HepG2 (cell line): ENCODE data around the gene UCMA. TPM values are rescaled to one million over a fixed set of nuclear protein-coding genes. Genes with fewer than 3 reads are reported as not detected.

ENCODE experiments used
- ATAC-seq: fragments of 200-7000 bp; cut with Tn5 transposase; 3 replicates; pipeline ENCODE4 v1.9.1; 2020; ENCODE audit warnings: mild to moderate bottlenecking, moderate library complexity
- BruUV-seq: library from RNA; stranded (reverse); fragments of 400-500 nt; replicated peaks from 2 replicates; lab custom pipeline; 2021; lab: Mats Ljungman, UMichigan
- CTCF ChIA-PET: fragments of 300-600 bp; formaldehyde crosslinking; extraction: SDS; loops from one replicate; lab custom pipeline; 2021; ENCODE audit warnings: low total read pairs, inconsistent platforms, low intra/inter-chr PET ratio; lab: Yijun Ruan, JAX
- POLR2A ChIA-PET: fragments of 350-600 bp; sonication (Branson Sonifier 250); formaldehyde crosslinking; loops from one replicate; lab custom pipeline; 2020; ENCODE audit warnings: antibody characterized with exemption, inconsistent platforms; lab: Yijun Ruan, JAX
- DNase-seq: peaks from one replicate; pipeline ENCODE4 v3.0.0-alpha.2; 2015; ENCODE audit warnings: low spot score
- FAIRE-seq: peaks from 3 replicates; lab custom pipeline; 2011; peaks lifted over from hg19 to GRCh38; lab: Jason Lieb, UNC
- H2AFZ ChIP-seq: one replicate; pipeline ENCODE4 v1.6.1; 2011; ENCODE audit warnings: low read length, inconsistent platforms
- H3K27ac ChIP-seq: fragments of 300-600 bp; 3 replicates; pipeline ENCODE4 v1.8.0; 2011; ENCODE audit warnings: mixed run types, mild to moderate bottlenecking, mixed read lengths, low read length, inconsistent platforms; ENCODE audit not compliant: insufficient read depth; ENCODE audit errors: extremely low read length
- H3K27me3 ChIP-seq, 2 experiments: fragments of 200-600 bp in 1 of 2; 2 replicates in 1 of 2; 3 replicates in 1 of 2; pipeline versions ENCODE4 v1.6.0 to v1.8.0; 2011; ENCODE audit warnings: low read length in 2 of 2, mild to moderate bottlenecking in 2 of 2, moderate library complexity in 2 of 2, inconsistent platforms in 1 of 2; ENCODE audit not compliant: insufficient read depth in 2 of 2, control insufficient read depth in 1 of 2
- H3K36me3 ChIP-seq, 2 experiments: fragments of 200-600 bp in 1 of 2; replicated peaks in 1 of 2; 2 replicates in 1 of 2; 3 replicates in 1 of 2; pipeline versions ENCODE4 v1.5.1 to v1.8.0; 2011; ENCODE audit warnings: low read length in 2 of 2, inconsistent platforms in 1 of 2; ENCODE audit not compliant: insufficient read depth in 2 of 2, control insufficient read depth in 1 of 2
- H3K4me1 ChIP-seq: 2 replicates; pipeline ENCODE4 v1.5.1; 2012; ENCODE audit warnings: low read length, inconsistent platforms; ENCODE audit not compliant: insufficient read depth
- H3K4me2 ChIP-seq: 2 replicates; pipeline ENCODE4 v1.6.0; 2011; ENCODE audit warnings: low read depth, low read length, inconsistent platforms
- H3K4me3 ChIP-seq, 3 experiments: fragments of 200-600 bp in 1 of 3; sonication (generic), shearing (Covaris generic) in 1 of 3; replicated peaks in 1 of 3; 2 replicates each; pipeline ENCODE4 v1.5.1; 2011 to 2016; ENCODE audit warnings: low read length in 3 of 3, inconsistent platforms in 2 of 3, low read depth in 2 of 3, mild to moderate bottlenecking in 2 of 3, control low read depth in 1 of 3, mixed read lengths in 1 of 3; ENCODE audit not compliant: insufficient read depth in 1 of 3
- H3K79me2 ChIP-seq: one replicate; pipeline ENCODE4 v1.6.1; 2011; ENCODE audit warnings: low read length, inconsistent platforms; ENCODE audit not compliant: insufficient read depth
- H3K9ac ChIP-seq: 2 replicates; pipeline ENCODE4 v1.6.0; 2011; ENCODE audit warnings: mild to moderate bottlenecking, low read depth, low read length, inconsistent platforms; ENCODE audit not compliant: insufficient read depth
- H3K9me3 ChIP-seq: 2 replicates; pipeline ENCODE4 v1.5.1; 2012; ENCODE audit warnings: mild to moderate bottlenecking, low read length
- H4K20me1 ChIP-seq: 2 replicates; pipeline ENCODE4 v1.6.0; 2011; ENCODE audit warnings: inconsistent platforms, mild to moderate bottlenecking, low read length, moderate library complexity; ENCODE audit not compliant: insufficient read depth
- ATF5 ChIP-seq: sonication (generic); formaldehyde crosslinking; IDR thresholded peaks from 2 replicates; pipeline ENCODE4 v1.4.0; 2020; ENCODE audit warnings: mild to moderate bottlenecking, low read depth, missing genetic modification reagents
- CEBPB ChIP-seq: IDR thresholded peaks from 2 replicates; pipeline ENCODE4 v1.6.1; 2011; ENCODE audit warnings: low read depth, low read length, improper control_type of control experiment, borderline replicate concordance
- DMTF1 ChIP-seq: sonication (generic); formaldehyde crosslinking; IDR thresholded peaks from 2 replicates; pipeline ENCODE4 v1.4.0; 2020; ENCODE audit warnings: mild to moderate bottlenecking, missing genetic modification reagents
- HNF1A ChIP-seq, 2 experiments: sonication (generic) in 1 of 2; formaldehyde crosslinking in 1 of 2; IDR thresholded peaks; 2 replicates each; pipeline versions ENCODE4 v1.4.0 to v1.6.1; 2016 to 2020; ENCODE audit warnings: borderline replicate concordance in 1 of 2, low read depth in 1 of 2, mild to moderate bottlenecking in 1 of 2, missing genetic modification reagents in 1 of 2
- MIER2 ChIP-seq: IDR thresholded peaks from 2 replicates; pipeline ENCODE4 v1.6.1; 2016; ENCODE audit warnings: missing biosample characterization, missing genetic modification reagents
- NFIC ChIP-seq: IDR thresholded peaks from 2 replicates; pipeline ENCODE4 v1.6.1; 2012; ENCODE audit warnings: mild to moderate bottlenecking, low read length, inconsistent platforms
- SMAD1 ChIP-seq: sonication (generic); formaldehyde crosslinking; IDR thresholded peaks from 2 replicates; pipeline ENCODE4 v1.4.0; 2020; ENCODE audit warnings: missing genetic modification reagents, low read depth, mild to moderate bottlenecking, borderline replicate concordance
- SRF ChIP-seq: IDR thresholded peaks from 2 replicates; pipeline ENCODE4 v1.6.1; 2011; ENCODE audit warnings: mild to moderate bottlenecking, low read depth, low read length, moderate library complexity
- SRSF4 ChIP-seq: fragments of 200-400 bp; formaldehyde crosslinking; IDR thresholded peaks from one replicate; pipeline ENCODE4 v1.6.1; 2018; ENCODE audit warnings: mild to moderate bottlenecking, low read depth, low read length, moderate library complexity; ENCODE audit not compliant: poor library complexity, severe bottlenecking
- STAT6 ChIP-seq: sonication (generic); formaldehyde crosslinking; IDR thresholded peaks from 2 replicates; pipeline ENCODE4 v1.4.0; 2020; ENCODE audit warnings: missing genetic modification reagents, mild to moderate bottlenecking, borderline replicate concordance
- WGBS: methylation state at CpG from one replicate; pipeline ENCODE4 v1.1.6; 2017; ENCODE audit warnings: low lambda C conversion rate; 5-methylcytosine and 5-hydroxymethylcytosine counted together
- in situ Hi-C: cut with HindIII; loops from 2 replicates; pipeline ENCODE4 v1.10.0; 2017; ENCODE audit warnings: low pct_unique_long_range_greater_than_20kb; ENCODE audit not compliant: extremely low pct_ligation_motif_present
- intact Hi-C: fragments of 100-400 bp; cut with micrococcal nuclease; formaldehyde crosslinking; loops from one replicate; pipeline ENCODE4 v1.10.0; 2022; ENCODE audit not compliant: unreplicated experiment
- polyA plus RNA-seq, 8 experiments: library from polyadenylated mRNA; depleted of rRNA in 3 of 8; stranded (reverse) in 7 of 8; unstranded in 1 of 8; fragments of >200 nt; fragmentation: Illumina TruSeq in 4 of 8; extraction: Trizol in 4 of 8; gene quantifications; 2 replicates each; pipeline versions ENCODE4 v1.2.1 to v1.2.3, GENCODE V29; 2011 to 2016; ENCODE audit warnings: low read depth in 4 of 8, missing spikeins in 1 of 8, mixed read lengths in 1 of 8; ENCODE audit not compliant: insufficient read depth in 1 of 8
- total RNA-seq, 5 experiments: library from RNA; depleted of rRNA; stranded (reverse); fragments of >200 nt; fragmentation: Illumina TruSeq; extraction: Trizol; gene quantifications; 2 replicates each; pipeline ENCODE4 v1.2.3, GENCODE V29; 2016; ENCODE audit warnings: low read depth in 1 of 5

The UCMA gene
- total and polyA plus RNA-seq, 2 of the 13 experiments (the other 11 are each of a cell fraction or from before 2014, with no cell fraction given), result not detected

- WGBS, result 9% methylated on average over 4 of the region's 5 CpGs
- peaks cover 6% of the 10 kb centered on the region; the same call in 1 of the 2 replicates for H3K4me1 ChIP-seq
- no peak overlapping the region for H3K4me2 ChIP-seq
- no peaks in the 10 kb centered on the region for H3K9me3 ChIP-seq
- CTCF ChIA-PET, result no interaction called here
- no peak for FAIRE-seq
- H3K9ac ChIP-seq, result no peak overlapping the region
- peaks cover 3% of the 10 kb centered on the region in 2 experiments; a peak in 2 of 5 replicates for H3K27me3 ChIP-seq
- no peak overlapping the region for H3K4me3 ChIP-seq
- no peaks in the 10 kb centered on the region for H3K79me2 ChIP-seq
- no peak for ATAC-seq
- TF ChIP-seq SMAD1 (CRISPR knock-in tag) (no peak), ATF5 (CRISPR knock-in tag) (no peak), NFIC (no peak), HNF1A (IDR thresholded peaks at IDR 0.05; ENCODE audit: low read depth) (no peak), HNF1A (CRISPR knock-in tag; IDR thresholded peaks at IDR 0.05; ENCODE audit: borderline replicate concordance) (no peak), DMTF1 (CRISPR knock-in tag) (no peak), STAT6 (CRISPR knock-in tag) (no peak), SRF (no peak), CEBPB (no peak), MIER2 (CRISPR knock-in tag) (no peak), SRSF4 (no peak)
- no peak overlapping the region for H2AFZ ChIP-seq
- no TSS peak for BruUV-seq
- intact Hi-C loops, result loop anchor here (10.0 kb wide), 1 partner anchor 48 kb away; no protein-coding TSS in a partner anchor
- DNase-seq, result no peak
- in situ Hi-C loops, result no loop called here
- H3K36me3 ChIP-seq, result no peaks in the 10 kb centered on the region
- H3K27ac ChIP-seq, result no peak overlapping the region
- POLR2A ChIA-PET, result no interaction called here
- H4K20me1 ChIP-seq, result no peaks in the 10 kb centered on the region
Measured at GRCh38 chr10:13227031-13227430, 7.1 kb downstream of the UCMA start.
